ENCODE results near the gene UTS2R.

The UTS2R gene

GRCh38 chr17:82385559-82386254, 14.1 kb downstream of the UTS2R start:
- no peak overlapping the region for H3K4me3 Mint-ChIP-seq
- no peaks in the 10 kb centered on the region for H3K36me3 Mint-ChIP-seq
- H3K27ac Mint-ChIP-seq = no peak overlapping the region
- no peaks in the 10 kb centered on the region for H3K9me3 Mint-ChIP-seq (ENCODE audit: low read depth)
- H3K4me1 Mint-ChIP-seq (ENCODE audit: low read depth) = peaks cover 5% of the 10 kb centered on the region
- peaks cover 7% of the 10 kb centered on the region for H3K27me3 Mint-ChIP-seq

- Mint-ChIP-seq H3K4me3 (no peak overlapping the region), H3K36me3 (no peaks in the 10 kb centered on the region), H3K9me3 (ENCODE audit: low read depth) (no peaks in the 10 kb centered on the region)
These were observed 14.8 kb downstream of the UTS2R start for GRCh38 chr17:82386255-82386831.

GRCh38 chr17:82386881-82387704, 15.5 kb downstream of the UTS2R start:
- no peaks in the 10 kb centered on the region for H3K9me3 Mint-ChIP-seq (ENCODE audit: low read depth)
- H3K4me1 Mint-ChIP-seq (ENCODE audit: low read depth) = peaks cover 2% of the 10 kb centered on the region
- H3K4me3 Mint-ChIP-seq = no peak overlapping the region
- no peaks in the 10 kb centered on the region for H3K27me3 Mint-ChIP-seq
- no peaks in the 10 kb centered on the region for H3K36me3 Mint-ChIP-seq
- H3K27ac Mint-ChIP-seq = no peak overlapping the region

More at GRCh38 chr17:82386255-82386831, 14.8 kb downstream of the UTS2R start:
- H3K27ac Mint-ChIP-seq = no peak overlapping the region
- H3K27me3 Mint-ChIP-seq = peaks cover 4% of the 10 kb centered on the region
- H3K4me1 Mint-ChIP-seq (ENCODE audit: low read depth) = peaks cover 3% of the 10 kb centered on the region

- no peaks in the 10 kb centered on the region for H3K9me3 Mint-ChIP-seq (ENCODE audit: low read depth)
These were observed 16.1 kb downstream of the UTS2R start for GRCh38 chr17:82387705-82388106.

GRCh38 chr17:82388223-82388921, 16.8 kb downstream of the UTS2R start:
- Mint-ChIP-seq H3K27me3 (no peaks in the 10 kb centered on the region), H3K4me3 (no peak overlapping the region), H3K36me3 (peaks cover 2% of the 10 kb centered on the region), H3K4me1 (ENCODE audit: low read depth) (peaks cover 2% of the 10 kb centered on the region), H3K9me3 (ENCODE audit: low read depth) (no peaks in the 10 kb centered on the region), H3K27ac (no peak overlapping the region)

More at GRCh38 chr17:82387705-82388106, 16.1 kb downstream of the UTS2R start:
- Mint-ChIP-seq H3K4me1 (ENCODE audit: low read depth) (peaks cover 2% of the 10 kb centered on the region), H3K4me3 (no peak overlapping the region), H3K36me3 (peaks cover under 1% of the 10 kb centered on the region), H3K27me3 (no peaks in the 10 kb centered on the region), H3K27ac (no peak overlapping the region)

GRCh38 chr17:82388922-82389283, 17.3 kb downstream of the UTS2R start:
- peaks cover 2% of the 10 kb centered on the region for H3K4me1 Mint-ChIP-seq (ENCODE audit: low read depth)
- no peak overlapping the region for H3K4me3 Mint-ChIP-seq
- H3K36me3 Mint-ChIP-seq = peaks cover 2% of the 10 kb centered on the region
- H3K27me3 Mint-ChIP-seq = no peaks in the 10 kb centered on the region
- H3K27ac Mint-ChIP-seq = no peak overlapping the region
- H3K9me3 Mint-ChIP-seq (ENCODE audit: low read depth) = no peaks in the 10 kb centered on the region

- Mint-ChIP-seq H3K27ac (no peak overlapping the region), H3K4me3 (no peak overlapping the region), H3K27me3 (no peaks in the 10 kb centered on the region), H3K36me3 (peaks cover 2% of the 10 kb centered on the region), H3K4me1 (ENCODE audit: low read depth) (peaks cover 2% of the 10 kb centered on the region), H3K9me3 (ENCODE audit: low read depth) (no peaks in the 10 kb centered on the region)
These were observed 17.8 kb downstream of the UTS2R start for GRCh38 chr17:82389379-82389778.

GRCh38 chr17:82390015-82390859, 18.7 kb downstream of the UTS2R start:
- no peak overlapping the region for H3K4me3 Mint-ChIP-seq
- H3K27me3 Mint-ChIP-seq = no peaks in the 10 kb centered on the region
- H3K4me1 Mint-ChIP-seq (ENCODE audit: low read depth) = peaks cover 2% of the 10 kb centered on the region
- no peak overlapping the region for H3K27ac Mint-ChIP-seq
- H3K9me3 Mint-ChIP-seq (ENCODE audit: low read depth) = no peaks in the 10 kb centered on the region
- H3K36me3 Mint-ChIP-seq = peaks cover 2% of the 10 kb centered on the region

- Mint-ChIP-seq H3K9me3 (ENCODE audit: low read depth) (no peaks in the 10 kb centered on the region), H3K4me3 (no peak overlapping the region), H3K36me3 (peaks cover 2% of the 10 kb centered on the region), H3K4me1 (ENCODE audit: low read depth) (peaks cover 2% of the 10 kb centered on the region), H3K27me3 (no peaks in the 10 kb centered on the region), H3K27ac (no peak overlapping the region)
These were observed 19.4 kb downstream of the UTS2R start for GRCh38 chr17:82390860-82391435.

- Mint-ChIP-seq H3K9me3 (ENCODE audit: low read depth) (no peaks in the 10 kb centered on the region), H3K4me1 (ENCODE audit: low read depth) (peaks cover 2% of the 10 kb centered on the region), H3K4me3 (no peak overlapping the region), H3K27ac (no peak overlapping the region), H3K36me3 (peaks cover 2% of the 10 kb centered on the region), H3K27me3 (no peaks in the 10 kb centered on the region)
These were observed 20.0 kb downstream of the UTS2R start for GRCh38 chr17:82391496-82392066.

- Mint-ChIP-seq H3K27me3 (no peaks in the 10 kb centered on the region), H3K36me3 (peaks cover 2% of the 10 kb centered on the region), H3K4me1 (ENCODE audit: low read depth) (peaks cover 2% of the 10 kb centered on the region), H3K27ac (no peak overlapping the region), H3K4me3 (no peak overlapping the region), H3K9me3 (ENCODE audit: low read depth) (no peaks in the 10 kb centered on the region)
These were observed 20.8 kb downstream of the UTS2R start for GRCh38 chr17:82392209-82392920.

GRCh38 chr17:82392941-82393340, 21.4 kb downstream of the UTS2R start:
- Mint-ChIP-seq H3K4me1 (ENCODE audit: low read depth) (no peaks in the 10 kb centered on the region), H3K36me3 (peaks cover 2% of the 10 kb centered on the region), H3K27me3 (no peaks in the 10 kb centered on the region), H3K4me3 (no peak overlapping the region), H3K9me3 (ENCODE audit: low read depth) (no peaks in the 10 kb centered on the region), H3K27ac (no peak overlapping the region)

GRCh38 chr17:82394278-82394677, 22.7 kb downstream of the UTS2R start:
- Mint-ChIP-seq H3K4me3 (no peak overlapping the region), H3K36me3 (peaks cover 2% of the 10 kb centered on the region), H3K9me3 (ENCODE audit: low read depth) (no peaks in the 10 kb centered on the region)

More at GRCh38 chr17:82394278-82394677, 22.7 kb downstream of the UTS2R start:
- Mint-ChIP-seq H3K4me1 (ENCODE audit: low read depth) (no peaks in the 10 kb centered on the region), H3K27me3 (no peaks in the 10 kb centered on the region), H3K27ac (no peak overlapping the region)

Data from activated naive CD8-positive, alpha-beta T cell (primary cell).